Measurements from ENCODE around the gene WWOX. TPM values are rescaled to one million over a fixed set of nuclear protein-coding genes. Genes with fewer than 3 reads are reported as not detected.

Gene WWOX
- polyA plus RNA-seq, 1 donor from 2014 or later, result 25.6 TPM

DNA sequence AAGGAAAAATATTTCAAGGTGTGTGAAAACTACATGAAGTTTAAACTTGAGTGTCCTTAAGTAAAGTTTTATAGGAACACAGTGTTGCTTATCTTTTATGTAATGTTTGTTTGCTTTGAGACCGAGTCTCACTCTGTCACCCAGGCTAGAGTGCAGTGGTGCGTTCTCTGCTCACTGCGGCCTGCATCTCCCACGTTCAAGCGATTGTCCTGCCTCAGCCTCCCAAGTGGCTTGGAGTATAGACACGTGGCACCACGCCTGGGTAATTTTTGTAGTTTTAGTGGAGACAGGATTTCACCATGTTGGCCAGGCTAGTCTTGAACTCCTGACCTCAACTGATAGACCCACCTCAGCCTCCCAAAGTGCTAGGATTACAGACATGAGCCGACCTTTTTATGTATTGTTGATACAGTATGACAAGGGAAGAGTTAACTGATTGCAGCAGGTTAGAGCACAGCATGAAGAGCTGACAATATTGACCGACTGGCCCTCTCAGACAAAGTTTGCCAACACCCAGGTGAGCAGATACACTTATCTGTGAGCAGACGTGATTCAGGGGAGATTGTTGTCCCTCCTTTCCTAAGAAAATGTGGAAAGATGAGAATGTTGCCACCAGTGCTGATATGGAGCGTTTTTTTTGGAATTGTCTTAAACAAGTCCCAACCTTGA is 373.7 kb downstream of the WWOX start:
- Histone ChIP-seq H3K36me3 (ENCODE audit: insufficient read depth, low read length) (no peaks in the 10 kb centered on the region), H3K9me2 (ENCODE audit: insufficient read depth, low read length) (no peaks in the 10 kb centered on the region), H3K4me3 (ENCODE audit: low read length) (no peak overlapping the region), H3F3A (ENCODE audit: insufficient read depth, low read length, poor library complexity, severe bottlenecking) (no peaks in the 10 kb centered on the region), H3K27ac (ENCODE audit: low read length) (no peak overlapping the region), H3K9me3 (ENCODE audit: low read length) (no peaks in the 10 kb centered on the region), H3K79me2 (replicated peaks; ENCODE audit: insufficient read depth, low read length) (no peaks in the 10 kb centered on the region), H3K4me2 (ENCODE audit: low read length) (no peak overlapping the region), H4K20me1 (ENCODE audit: insufficient read depth) (no peaks in the 10 kb centered on the region), H3K27me3 (ENCODE audit: insufficient read depth, low read depth, low read length) (no peaks in the 10 kb centered on the region), H2AFZ (ENCODE audit: low read depth, low read length) (no peak overlapping the region), H3K9ac (ENCODE audit: low read length) (no peak overlapping the region)
- TF ChIP-seq TAF1 (IDR thresholded peaks at IDR 0.05; ENCODE audit: low read depth) (no peak), POLR2AphosphoS5 (IDR thresholded peaks at IDR 0.05) (no peak), MXI1 (conservative IDR thresholded peaks at IDR 0.05; ENCODE audit: poor library complexity, severe bottlenecking) (no peak), EP300 (conservative IDR thresholded peaks at IDR 0.05; ENCODE audit: poor library complexity, severe bottlenecking) (no peak)
- TF ChIP-seq, protein P1, sequence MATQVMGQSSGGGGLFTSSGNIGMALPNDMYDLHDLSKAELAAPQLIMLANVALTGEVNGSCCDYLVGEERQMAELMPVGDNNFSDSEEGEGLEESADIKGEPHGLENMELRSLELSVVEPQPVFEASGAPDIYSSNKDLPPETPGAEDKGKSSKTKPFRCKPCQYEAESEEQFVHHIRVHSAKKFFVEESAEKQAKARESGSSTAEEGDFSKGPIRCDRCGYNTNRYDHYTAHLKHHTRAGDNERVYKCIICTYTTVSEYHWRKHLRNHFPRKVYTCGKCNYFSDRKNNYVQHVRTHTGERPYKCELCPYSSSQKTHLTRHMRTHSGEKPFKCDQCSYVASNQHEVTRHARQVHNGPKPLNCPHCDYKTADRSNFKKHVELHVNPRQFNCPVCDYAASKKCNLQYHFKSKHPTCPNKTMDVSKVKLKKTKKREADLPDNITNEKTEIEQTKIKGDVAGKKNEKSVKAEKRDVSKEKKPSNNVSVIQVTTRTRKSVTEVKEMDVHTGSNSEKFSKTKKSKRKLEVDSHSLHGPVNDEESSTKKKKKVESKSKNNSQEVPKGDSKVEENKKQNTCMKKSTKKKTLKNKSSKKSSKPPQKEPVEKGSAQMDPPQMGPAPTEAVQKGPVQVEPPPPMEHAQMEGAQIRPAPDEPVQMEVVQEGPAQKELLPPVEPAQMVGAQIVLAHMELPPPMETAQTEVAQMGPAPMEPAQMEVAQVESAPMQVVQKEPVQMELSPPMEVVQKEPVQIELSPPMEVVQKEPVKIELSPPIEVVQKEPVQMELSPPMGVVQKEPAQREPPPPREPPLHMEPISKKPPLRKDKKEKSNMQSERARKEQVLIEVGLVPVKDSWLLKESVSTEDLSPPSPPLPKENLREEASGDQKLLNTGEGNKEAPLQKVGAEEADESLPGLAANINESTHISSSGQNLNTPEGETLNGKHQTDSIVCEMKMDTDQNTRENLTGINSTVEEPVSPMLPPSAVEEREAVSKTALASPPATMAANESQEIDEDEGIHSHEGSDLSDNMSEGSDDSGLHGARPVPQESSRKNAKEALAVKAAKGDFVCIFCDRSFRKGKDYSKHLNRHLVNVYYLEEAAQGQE (IDR thresholded peaks at IDR 0.05; ENCODE audit: borderline replicate concordance), result no peak
- TF ChIP-seq, protein P2, sequence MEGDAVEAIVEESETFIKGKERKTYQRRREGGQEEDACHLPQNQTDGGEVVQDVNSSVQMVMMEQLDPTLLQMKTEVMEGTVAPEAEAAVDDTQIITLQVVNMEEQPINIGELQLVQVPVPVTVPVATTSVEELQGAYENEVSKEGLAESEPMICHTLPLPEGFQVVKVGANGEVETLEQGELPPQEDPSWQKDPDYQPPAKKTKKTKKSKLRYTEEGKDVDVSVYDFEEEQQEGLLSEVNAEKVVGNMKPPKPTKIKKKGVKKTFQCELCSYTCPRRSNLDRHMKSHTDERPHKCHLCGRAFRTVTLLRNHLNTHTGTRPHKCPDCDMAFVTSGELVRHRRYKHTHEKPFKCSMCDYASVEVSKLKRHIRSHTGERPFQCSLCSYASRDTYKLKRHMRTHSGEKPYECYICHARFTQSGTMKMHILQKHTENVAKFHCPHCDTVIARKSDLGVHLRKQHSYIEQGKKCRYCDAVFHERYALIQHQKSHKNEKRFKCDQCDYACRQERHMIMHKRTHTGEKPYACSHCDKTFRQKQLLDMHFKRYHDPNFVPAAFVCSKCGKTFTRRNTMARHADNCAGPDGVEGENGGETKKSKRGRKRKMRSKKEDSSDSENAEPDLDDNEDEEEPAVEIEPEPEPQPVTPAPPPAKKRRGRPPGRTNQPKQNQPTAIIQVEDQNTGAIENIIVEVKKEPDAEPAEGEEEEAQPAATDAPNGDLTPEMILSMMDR (IDR thresholded peaks at IDR 0.05; ENCODE audit: poor library complexity, severe bottlenecking), result no peak

DNA sequence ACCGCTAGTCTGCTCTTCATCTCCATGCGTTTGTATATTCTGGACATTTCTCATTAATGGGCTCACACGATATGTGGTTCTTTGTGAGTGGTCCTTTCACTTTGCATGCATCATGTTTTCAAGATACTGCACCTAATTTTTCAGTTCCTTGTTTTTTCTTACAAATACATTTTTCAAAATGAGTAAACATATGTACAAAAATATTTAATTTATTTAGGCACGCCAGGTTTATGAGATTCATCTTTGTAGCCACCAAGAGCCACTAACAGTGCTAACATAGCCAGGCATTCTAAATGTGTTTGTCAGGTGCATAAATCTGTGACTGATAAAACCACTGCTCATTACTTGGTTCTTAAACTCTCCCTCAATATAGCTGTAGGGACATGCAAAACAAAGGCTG is 375.3 kb downstream of the WWOX start:
- no peaks in the 10 kb centered on the region for H4K20me1 ChIP-seq (ENCODE audit: insufficient read depth)
- no peak overlapping the region for H3K4me3 ChIP-seq (ENCODE audit: low read length)
- no peaks in the 10 kb centered on the region for H3K9me3 ChIP-seq (ENCODE audit: low read length)
- TF ChIP-seq, protein P1 (IDR thresholded peaks at IDR 0.05; ENCODE audit: borderline replicate concordance), result no peak
- TF ChIP-seq TAF1 (IDR thresholded peaks at IDR 0.05; ENCODE audit: low read depth), result no peak
- TF ChIP-seq EP300 (conservative IDR thresholded peaks at IDR 0.05; ENCODE audit: poor library complexity, severe bottlenecking), result no peak
- no peak for TF ChIP-seq POLR2AphosphoS5 (IDR thresholded peaks at IDR 0.05)
- TF ChIP-seq, protein P2 (IDR thresholded peaks at IDR 0.05; ENCODE audit: poor library complexity, severe bottlenecking), result no peak
- TF ChIP-seq SMC3 (conservative IDR thresholded peaks at IDR 0.05; ENCODE audit: poor library complexity), result no peak
- no peak for TF ChIP-seq EZH2 (IDR thresholded peaks at IDR 0.05; ENCODE audit: borderline replicate concordance, insufficient read depth, low read length, poor library complexity, severe bottlenecking)
- no peak for TF ChIP-seq RAD21 (conservative IDR thresholded peaks at IDR 0.05)
- H3K79me2 ChIP-seq (replicated peaks; ENCODE audit: insufficient read depth, low read length), result no peaks in the 10 kb centered on the region
- no peaks in the 10 kb centered on the region for H3K9me2 ChIP-seq (ENCODE audit: insufficient read depth, low read length)
- no peak overlapping the region for H3K4me2 ChIP-seq (ENCODE audit: low read length)
- no peak overlapping the region for H2AFZ ChIP-seq (ENCODE audit: low read depth, low read length)
- H3F3A ChIP-seq (ENCODE audit: insufficient read depth, low read length, poor library complexity, severe bottlenecking), result no peaks in the 10 kb centered on the region
- no peaks in the 10 kb centered on the region for H3K27me3 ChIP-seq (ENCODE audit: insufficient read depth, low read depth, low read length)
- H3K36me3 ChIP-seq (ENCODE audit: insufficient read depth, low read length), result no peaks in the 10 kb centered on the region
- H3K9ac ChIP-seq (ENCODE audit: low read length), result no peak overlapping the region
- H3K27ac ChIP-seq (ENCODE audit: low read length), result no peak overlapping the region

Measured in neural cell (in vitro differentiated cells).